Measurements from ENCODE around the gene GIGYF2. TPM values are rescaled to one million over a fixed set of nuclear protein-coding genes. Genes with fewer than 3 reads are reported as not detected.

GIGYF2 gene
- total and polyA plus RNA-seq, 2 of the 13 experiments (the other 11 are each of a cell fraction or from before 2014, with no cell fraction given), result 44.9 to 73.5 TPM

- Histone ChIP-seq H4K20me1 (ENCODE audit: insufficient read depth, low read length) (no peaks in the 10 kb centered on the region), H3K36me3 (replicated peaks in 1 of 2; ENCODE audit: control insufficient read depth in 1 of 2, insufficient read depth in 2 of 2, low read length in 2 of 2) (peaks cover 17 to 41% of the 10 kb centered on the region in 2 experiments), H3K9me3 (ENCODE audit: low read length) (no peaks in the 10 kb centered on the region), H3K4me1 (ENCODE audit: insufficient read depth, low read length) (no peaks in the 10 kb centered on the region), H3K27me3 (ENCODE audit: control insufficient read depth in 1 of 2, insufficient read depth in 2 of 2, low read length in 2 of 2) (no peaks in the 10 kb centered on the region), H3K27ac (ENCODE audit: extremely low read length, insufficient read depth, low read length) (no peak overlapping the region), H2AFZ (ENCODE audit: low read length) (no peak overlapping the region), H3K79me2 (ENCODE audit: insufficient read depth, low read length) (no peaks in the 10 kb centered on the region), H3K9ac (ENCODE audit: insufficient read depth, low read depth, low read length) (no peak overlapping the region), H3K4me3 (replicated peaks in 1 of 3; ENCODE audit: insufficient read depth in 1 of 3, low read depth in 2 of 3, low read length in 3 of 3) (no peak overlapping the region), H3K4me2 (ENCODE audit: low read depth, low read length) (no peak overlapping the region)
- ATAC-seq, result no peak
- DNase-seq (ENCODE audit: low spot score), result no peak
- no peak for FAIRE-seq
- intact Hi-C loops (cut with micrococcal nuclease; ENCODE audit: unreplicated experiment) (no loop called here), in situ Hi-C loops (cut with HindIII; ENCODE audit: extremely low pct_ligation_motif_present, low pct_unique_long_range_greater_than_20kb) (no loop called here)
- POLR2A ChIA-PET, result no interaction called here
- no TSS peak for BruUV-seq (replicated peaks)
- WGBS (ENCODE audit: low lambda C conversion rate), result 85% methylated on average over 21 of the region's 21 CpGs
- CTCF ChIA-PET (ENCODE audit: low intra/inter-chr PET ratio, low total read pairs), result no interaction called here
- TF ChIP-seq ELF1 (CRISPR knock-in tag; IDR thresholded peaks at IDR 0.05) (no peak), NFRKB (IDR thresholded peaks at IDR 0.05) (no peak), AGO1 (IDR thresholded peaks at IDR 0.05; ENCODE audit: low read depth, low read length, poor library complexity, severe bottlenecking) (no peak), ZFP36L1 (CRISPR knock-in tag; IDR thresholded peaks at IDR 0.05) (no peak), SSRP1 (CRISPR knock-in tag; IDR thresholded peaks at IDR 0.05) (0 out of 2 replicates have a peak, but pooled peaks have one; percentile 28), AGO2 (optimal IDR thresholded peaks at IDR 0.05; ENCODE audit: low read depth, low read length) (peak; percentile 20), ZNF672 (CRISPR knock-in tag; IDR thresholded peaks at IDR 0.05) (0 out of 2 replicates have a peak, but pooled peaks have one; percentile 31), ZNF780A (CRISPR knock-in tag; IDR thresholded peaks at IDR 0.05) (0 out of 2 replicates have a peak, but pooled peaks have one; percentile 37), NKX3-1 (CRISPR knock-in tag; IDR thresholded peaks at IDR 0.05) (no peak), ZNF280B (CRISPR knock-in tag; IDR thresholded peaks at IDR 0.05; ENCODE audit: borderline replicate concordance) (peak; percentile 56; the same call in 1 of the 2 replicates), ZNF431 (CRISPR knock-in tag; IDR thresholded peaks at IDR 0.05; ENCODE audit: borderline replicate concordance, low read depth) (0 out of 2 replicates have a peak, but pooled peaks have one; percentile 33), HOXA7 (CRISPR knock-in tag; IDR thresholded peaks at IDR 0.05) (peak; percentile 79; the same call in 1 of the 2 replicates), ZNF354B (CRISPR knock-in tag; IDR thresholded peaks at IDR 0.05) (no peak), GMEB2 (CRISPR knock-in tag; IDR thresholded peaks at IDR 0.05; ENCODE audit: low read depth) (no peak), SKIL (CRISPR knock-in tag; IDR thresholded peaks at IDR 0.05; ENCODE audit: borderline replicate concordance) (peak; percentile 37; the same call in 1 of the 2 replicates)
- TF ChIP-seq, protein P1, sequence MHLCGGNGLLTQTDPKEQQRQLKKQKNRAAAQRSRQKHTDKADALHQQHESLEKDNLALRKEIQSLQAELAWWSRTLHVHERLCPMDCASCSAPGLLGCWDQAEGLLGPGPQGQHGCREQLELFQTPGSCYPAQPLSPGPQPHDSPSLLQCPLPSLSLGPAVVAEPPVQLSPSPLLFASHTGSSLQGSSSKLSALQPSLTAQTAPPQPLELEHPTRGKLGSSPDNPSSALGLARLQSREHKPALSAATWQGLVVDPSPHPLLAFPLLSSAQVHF (CRISPR knock-in tag; IDR thresholded peaks at IDR 0.05), result 0 out of 2 replicates have a peak, but pooled peaks have one; percentile 63
- TF ChIP-seq, protein P2, sequence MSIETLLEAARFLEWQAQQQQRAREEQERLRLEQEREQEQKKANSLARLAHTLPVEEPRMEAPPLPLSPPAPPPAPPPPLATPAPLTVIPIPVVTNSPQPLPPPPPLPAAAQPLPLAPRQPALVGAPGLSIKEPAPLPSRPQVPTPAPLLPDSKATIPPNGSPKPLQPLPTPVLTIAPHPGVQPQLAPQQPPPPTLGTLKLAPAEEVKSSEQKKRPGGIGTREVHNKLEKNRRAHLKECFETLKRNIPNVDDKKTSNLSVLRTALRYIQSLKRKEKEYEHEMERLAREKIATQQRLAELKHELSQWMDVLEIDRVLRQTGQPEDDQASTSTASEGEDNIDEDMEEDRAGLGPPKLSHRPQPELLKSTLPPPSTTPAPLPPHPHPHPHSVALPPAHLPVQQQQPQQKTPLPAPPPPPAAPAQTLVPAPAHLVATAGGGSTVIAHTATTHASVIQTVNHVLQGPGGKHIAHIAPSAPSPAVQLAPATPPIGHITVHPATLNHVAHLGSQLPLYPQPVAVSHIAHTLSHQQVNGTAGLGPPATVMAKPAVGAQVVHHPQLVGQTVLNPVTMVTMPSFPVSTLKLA (IDR thresholded peaks at IDR 0.05), result peak; percentile 88
These were observed 191.1 kb downstream of the GIGYF2 start for GRCh38 chr2:232888099-232888836.
